Measurements from ENCODE around the gene GALNT2. TPM values are rescaled to one million over a fixed set of nuclear protein-coding genes. Genes with fewer than 3 reads are reported as not detected.

GALNT2 gene
- total and polyA plus RNA-seq, 2 of the 4 experiments (the other 2 are of a cell fraction): 50.4 to 189 TPM

- H4K20me1 ChIP-seq (ENCODE audit: insufficient read depth, low read length): peaks cover 20% of the 10 kb centered on the region
- H2BK5ac ChIP-seq (ENCODE audit: low read depth, low read length, poor library complexity, severe bottlenecking): no peak overlapping the region
- H3K23ac ChIP-seq (ENCODE audit: low read depth, low read length): no peak overlapping the region
- 88% methylated on average over 4 of the region's 18 CpGs; no CpG with 5 or more reads in 1 of the 2 experiments for WGBS, 2 experiments (ENCODE audit: extremely low coverage in 2 of 2, insufficient read length in 1 of 2)
- TF ChIP-seq MXI1 (IDR thresholded peaks at IDR 0.05; ENCODE audit: borderline replicate concordance, low read depth, low read length) (no peak), POLR2A (IDR thresholded peaks at IDR 0.05; ENCODE audit: low read depth, low read length) (no peak), SMC3 (IDR thresholded peaks at IDR 0.05; ENCODE audit: low read depth, low read length) (no peak), FOS (IDR thresholded peaks at IDR 0.05; ENCODE audit: low read depth, low read length) (no peak), CHD1 (IDR thresholded peaks at IDR 0.05; ENCODE audit: low read depth, low read length) (no peak), CTCF (conservative IDR thresholded peaks at IDR 0.05; ENCODE audit: low read depth, low read length) (no peak), MAZ (IDR thresholded peaks at IDR 0.05; ENCODE audit: borderline replicate concordance, low read depth, low read length) (no peak), USF2 (IDR thresholded peaks at IDR 0.05; ENCODE audit: low read depth, low read length) (no peak), CEBPB (IDR thresholded peaks at IDR 0.05; ENCODE audit: low read depth, low read length) (no peak), ELK1 (IDR thresholded peaks at IDR 0.05; ENCODE audit: borderline replicate concordance, low read depth, low read length) (no peak), MAFK (IDR thresholded peaks at IDR 0.05; ENCODE audit: low read depth, low read length) (no peak), RFX5 (IDR thresholded peaks at IDR 0.05; ENCODE audit: low read depth, low read length) (no peak), RAD21 (IDR thresholded peaks at IDR 0.05; ENCODE audit: low read length) (no peak)
- H4K8ac ChIP-seq (ENCODE audit: low read depth in 2 of 2, low read length in 2 of 2): no peak overlapping the region
- H3K14ac ChIP-seq (replicated peaks; ENCODE audit: low read depth, low read length): no peak overlapping the region
- intact Hi-C loops (cut with micrococcal nuclease) (no loop called here), dilution Hi-C loops (cut with HindIII; ENCODE audit: low sequenced_read_pairs, unreplicated experiment) (no loop called here), in situ Hi-C loops (cut with MboI; ENCODE audit: low sequenced_read_pairs) (no loop called here)
- H3K4me1 ChIP-seq (ENCODE audit: control insufficient read depth, insufficient read depth, low read length): no peaks in the 10 kb centered on the region
- no peak overlapping the region for H4K91ac ChIP-seq (ENCODE audit: insufficient read depth, low read depth, low read length)
- H4K5ac ChIP-seq (ENCODE audit: low read depth, low read length): no peak overlapping the region
- H2BK15ac ChIP-seq (ENCODE audit: low read depth, low read length): no peak overlapping the region
- DNase-seq (no peak), ATAC-seq (ENCODE audit: low read depth) (no peak)
- no peak overlapping the region for H2AK9ac ChIP-seq (replicated peaks; ENCODE audit: low read depth, low read length, poor library complexity)
- H3K36me3 ChIP-seq (ENCODE audit: control insufficient read depth, insufficient read depth, low read length): peaks cover 3% of the 10 kb centered on the region; the same call in 1 of the 2 replicates
- no peak overlapping the region for H3K9ac ChIP-seq (ENCODE audit: low read depth, low read length)
- H3K4me2 ChIP-seq (ENCODE audit: low read depth, low read length): no peak overlapping the region
- no peaks in the 10 kb centered on the region for H3K27me3 ChIP-seq (ENCODE audit: control insufficient read depth, insufficient read depth, low read length)
- POLR2A ChIA-PET (ENCODE audit: unreplicated experiment): no interaction called here
- H3K4ac ChIP-seq (ENCODE audit: low read depth, low read length): no peak overlapping the region
- H2BK20ac ChIP-seq (ENCODE audit: low read depth, low read length): no peak overlapping the region
- BruUV-seq (replicated peaks): no TSS peak
- no peak overlapping the region for H3K27ac ChIP-seq (ENCODE audit: insufficient read depth, low read length)
- no peak overlapping the region for H3K18ac ChIP-seq (ENCODE audit: low read depth, low read length)
- CTCF ChIA-PET: no interaction called here
- peaks cover 22 to 30% of the 10 kb centered on the region in 2 experiments for H3K79me1 ChIP-seq (ENCODE audit: low read depth in 1 of 2, low read length in 2 of 2)
- H2AFZ ChIP-seq (replicated peaks; ENCODE audit: low read length, poor library complexity): no peak overlapping the region
- H2AK5ac ChIP-seq (ENCODE audit: low read depth, low read length): no peak overlapping the region
- 0 out of 2 replicates have a peak, but pooled peaks cover 15% of the 10 kb centered on the region for H3K9me1 ChIP-seq (ENCODE audit: insufficient read depth, low read length)
- no peak overlapping the region for H3K56ac ChIP-seq (ENCODE audit: extremely low read depth, insufficient read depth, low read length)
- H3K4me3 ChIP-seq (ENCODE audit: insufficient read depth, low read depth, low read length): no peak overlapping the region
- no peaks in the 10 kb centered on the region for H3K9me3 ChIP-seq (ENCODE audit: control insufficient read depth, insufficient read depth, low read length)
- H2BK120ac ChIP-seq (ENCODE audit: low read depth, low read length): no peak overlapping the region
These were observed 157.3 kb downstream of the GALNT2 start for GRCh38 chr1:230224101-230224960.

All from IMR-90 (cell line).